OCI-LY7 (cell line): Measurements from ENCODE around the gene GRK4.

Experiments
- EZH2phosphoT487 ChIP-seq: fragments of 200-600 bp; sonication (generic); IDR thresholded peaks from 2 replicates; pipeline ENCODE4 v1.6.1; 2018; ENCODE audit warnings: low read depth, borderline replicate concordance, mild to moderate bottlenecking, mixed run types, antibody characterized with exemption, low read length, moderate library complexity, mixed read lengths
- TF ChIP-seq, protein P1 (sequence below): fragments of 200-600 bp; sonication (generic); conservative IDR thresholded peaks from 2 replicates; pipeline ENCODE4 v1.5.1; 2014; ENCODE audit warnings: mild to moderate bottlenecking, antibody characterized with exemption, low read length, moderate library complexity, mixed read lengths

DNA sequence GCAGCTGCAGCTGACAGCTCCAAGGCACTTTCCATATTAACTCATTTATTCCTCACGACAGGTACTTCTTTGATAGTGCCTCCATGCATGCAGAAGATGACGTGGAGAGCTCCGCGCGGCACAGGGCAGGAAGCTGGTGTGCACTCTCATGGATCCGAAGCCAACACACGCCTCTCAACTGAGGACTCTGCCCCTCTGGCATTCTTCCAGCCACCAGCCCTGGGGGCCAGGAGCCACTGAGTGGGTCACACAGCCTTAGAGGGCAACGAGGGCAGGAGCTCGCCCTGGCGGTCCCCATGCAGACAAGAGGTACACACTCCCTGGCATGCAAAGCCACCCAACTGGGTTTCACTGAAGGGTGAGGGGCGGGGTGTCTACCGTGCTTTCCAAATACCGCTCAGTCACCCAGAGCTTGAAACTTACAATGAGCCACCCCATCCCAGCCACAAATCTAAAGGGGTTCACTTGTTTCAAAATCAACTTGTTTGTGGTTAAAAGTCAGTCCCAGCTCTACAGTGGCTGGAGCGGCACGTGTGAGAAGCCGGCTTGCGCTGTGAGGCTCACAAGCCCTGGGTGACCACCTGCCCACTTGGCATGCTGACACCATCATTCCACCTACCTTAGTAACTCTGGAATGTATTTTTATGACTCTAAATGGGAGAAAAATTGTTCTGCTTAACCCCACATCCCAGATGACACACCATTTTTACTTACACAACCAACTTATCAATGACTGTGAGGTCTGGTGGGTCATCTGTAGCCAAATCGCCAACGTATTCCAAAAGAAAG lies 16.4 kb upstream of the GRK4 start:
- TF ChIP-seq, protein P1, sequence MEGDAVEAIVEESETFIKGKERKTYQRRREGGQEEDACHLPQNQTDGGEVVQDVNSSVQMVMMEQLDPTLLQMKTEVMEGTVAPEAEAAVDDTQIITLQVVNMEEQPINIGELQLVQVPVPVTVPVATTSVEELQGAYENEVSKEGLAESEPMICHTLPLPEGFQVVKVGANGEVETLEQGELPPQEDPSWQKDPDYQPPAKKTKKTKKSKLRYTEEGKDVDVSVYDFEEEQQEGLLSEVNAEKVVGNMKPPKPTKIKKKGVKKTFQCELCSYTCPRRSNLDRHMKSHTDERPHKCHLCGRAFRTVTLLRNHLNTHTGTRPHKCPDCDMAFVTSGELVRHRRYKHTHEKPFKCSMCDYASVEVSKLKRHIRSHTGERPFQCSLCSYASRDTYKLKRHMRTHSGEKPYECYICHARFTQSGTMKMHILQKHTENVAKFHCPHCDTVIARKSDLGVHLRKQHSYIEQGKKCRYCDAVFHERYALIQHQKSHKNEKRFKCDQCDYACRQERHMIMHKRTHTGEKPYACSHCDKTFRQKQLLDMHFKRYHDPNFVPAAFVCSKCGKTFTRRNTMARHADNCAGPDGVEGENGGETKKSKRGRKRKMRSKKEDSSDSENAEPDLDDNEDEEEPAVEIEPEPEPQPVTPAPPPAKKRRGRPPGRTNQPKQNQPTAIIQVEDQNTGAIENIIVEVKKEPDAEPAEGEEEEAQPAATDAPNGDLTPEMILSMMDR = no peak
- TF ChIP-seq EZH2phosphoT487 = no peak
